Natural killer cell (primary cell): Measurements from ENCODE around the gene SLC66A1. TPM values are rescaled to one million over a fixed set of nuclear protein-coding genes. Genes with fewer than 3 reads are reported as not detected.

Source experiments
- ATAC-seq, 3 donors: fragments of 150-1000 bp in 2 of 3; fragments of 200-7000 bp in 1 of 3; cut with Tn5 transposase; 1 replicate in 1 of 3; 2 replicates in 2 of 3; pipeline ENCODE4 v1.10.0; 2021; ENCODE audit warnings: mild to moderate bottlenecking in 2 of 3, moderate library complexity in 2 of 3
- DNase-seq, 2 donors: peaks; one replicate each; pipeline versions ENCODE4 v3.0.0 to v3.0.0-alpha.2; 2013 to 2021; ENCODE audit warnings: mixed read lengths in 1 of 2
- H3K27ac ChIP-seq: one replicate; pipeline ENCODE4 v1.5.1; 2013; ENCODE audit warnings: mild to moderate bottlenecking, low read length
- H3K27me3 ChIP-seq: one replicate; pipeline ENCODE4 v1.6.1; 2013; ENCODE audit warnings: low read length; ENCODE audit not compliant: control insufficient read depth, insufficient read depth
- H3K36me3 ChIP-seq: one replicate; pipeline ENCODE4 v1.6.1; 2013; ENCODE audit warnings: low read length; ENCODE audit not compliant: control insufficient read depth, insufficient read depth
- H3K4me1 ChIP-seq: one replicate; pipeline ENCODE4 v1.6.1; 2013; ENCODE audit warnings: low read length; ENCODE audit not compliant: control insufficient read depth, insufficient read depth
- H3K4me3 ChIP-seq: one replicate; pipeline ENCODE4 v1.5.1; 2013; ENCODE audit warnings: low read length
- H3K9me3 ChIP-seq: one replicate; pipeline ENCODE4 v1.6.1; 2013; ENCODE audit warnings: low read length; ENCODE audit not compliant: control insufficient read depth, insufficient read depth
- H3K27ac Mint-ChIP-seq, 2 donors: one replicate each; pipeline ENCODE4 v1.8.0; 2022; ENCODE audit warnings: mild to moderate bottlenecking in 2 of 2, mixed read lengths in 2 of 2, moderate library complexity in 1 of 2
- H3K27me3 Mint-ChIP-seq, 2 donors: one replicate each; pipeline ENCODE4 v1.8.0; 2022; ENCODE audit warnings: low read depth in 2 of 2, mixed read lengths in 2 of 2
- H3K36me3 Mint-ChIP-seq: one replicate; pipeline ENCODE4 v1.8.0; 2022; ENCODE audit warnings: mixed read lengths
- H3K4me1 Mint-ChIP-seq, 2 donors: one replicate each; pipeline ENCODE4 v1.8.0; 2022; ENCODE audit warnings: mixed read lengths in 2 of 2
- H3K4me3 Mint-ChIP-seq: one replicate; pipeline ENCODE4 v1.8.0; 2022; ENCODE audit warnings: mild to moderate bottlenecking, moderate library complexity, mixed read lengths
- H3K9me3 Mint-ChIP-seq, 2 donors: one replicate each; pipeline ENCODE4 v1.8.0; 2022; ENCODE audit warnings: mixed read lengths in 2 of 2
- CTCF ChIP-seq: fragments of 200-600 bp; IDR thresholded peaks from one replicate; pipeline ENCODE4 v1.8.0; 2022; ENCODE audit warnings: antibody characterized with exemption
- WGBS: methylation state at CpG from one replicate; pipeline ENCODE4 v1.1.7; 2013; ENCODE audit warnings: missing lambda C conversion rate; ENCODE audit not compliant: insufficient coverage; 5-methylcytosine and 5-hydroxymethylcytosine counted together
- intact Hi-C: fragments of 100-400 bp; cut with micrococcal nuclease; formaldehyde crosslinking; loops from one replicate; pipeline ENCODE4 v1.14.2; 2022
- total RNA-seq, 4 donors: library from RNA; stranded (reverse); fragments of 120-200 nt in 1 of 4; gene quantifications; one replicate each; pipeline versions ENCODE4 v1.2.3 to v1.2.4, GENCODE V29; 2013 to 2022

SLC66A1 gene
- total RNA-seq, 3 donors from 2014 or later (not counting 1 experiment from before 2014, with no cell fraction given): 5.8 to 8.5 (median 7.6) TPM

- Mint-ChIP-seq H3K27me3 (no peaks in the 10 kb centered on the region), H3K4me3 (no peak overlapping the region), H3K9me3 (no peaks in the 10 kb centered on the region), H3K4me1 (peaks cover 0 to 5% of the 10 kb centered on the region in 2 donors), H3K27ac (no peak overlapping the region), H3K36me3 (no peaks in the 10 kb centered on the region)
- Histone ChIP-seq H3K4me3 (no peak overlapping the region), H3K9me3 (no peaks in the 10 kb centered on the region), H3K4me1 (no peaks in the 10 kb centered on the region), H3K27me3 (no peaks in the 10 kb centered on the region), H3K27ac (no peak overlapping the region), H3K36me3 (peaks cover 21% of the 10 kb centered on the region)
- no peak for ATAC-seq
- WGBS: 93% methylated on average over 13 of the region's 16 CpGs
- TF ChIP-seq CTCF: no peak
- intact Hi-C loops: no loop called here
- DNase-seq: no peak
These were observed 15.2 kb downstream of the SLC66A1 start for GRCh38 chr1:19327301-19327700.

DNA sequence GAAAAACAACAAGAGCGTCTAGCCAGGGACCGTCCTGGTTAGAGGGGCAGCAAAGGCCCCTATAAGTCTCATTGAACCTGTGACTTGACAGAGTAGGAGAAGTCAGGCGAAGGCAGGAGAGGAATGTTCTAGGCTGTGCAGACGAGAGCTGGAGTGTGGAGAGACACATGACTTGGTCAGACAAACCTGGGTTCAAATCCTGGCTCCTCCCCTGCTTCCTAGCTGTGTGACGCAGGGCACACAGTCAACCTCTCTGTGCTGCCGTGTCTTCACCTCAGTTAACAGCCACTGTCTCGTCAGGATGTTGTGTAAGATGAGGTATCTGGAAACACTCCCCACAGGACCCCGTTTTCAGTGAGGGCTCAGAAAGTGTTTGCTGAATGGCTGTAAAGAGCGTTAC lies 15.6 kb downstream of the SLC66A1 start:
- intact Hi-C loops: no loop called here
- no peak overlapping the region for H3K4me3 ChIP-seq
- H3K27ac ChIP-seq: no peak overlapping the region
- DNase-seq (no peak), ATAC-seq (no peak)
- Mint-ChIP-seq H3K36me3 (no peaks in the 10 kb centered on the region), H3K27me3 (no peaks in the 10 kb centered on the region), H3K4me1 (peaks cover 0 to 5% of the 10 kb centered on the region in 2 donors), H3K9me3 (no peaks in the 10 kb centered on the region), H3K27ac (no peak overlapping the region), H3K4me3 (no peak overlapping the region)
- no peaks in the 10 kb centered on the region for H3K27me3 ChIP-seq
- H3K36me3 ChIP-seq: peaks cover 21% of the 10 kb centered on the region
- no peaks in the 10 kb centered on the region for H3K4me1 ChIP-seq
- no peaks in the 10 kb centered on the region for H3K9me3 ChIP-seq
- 90% methylated on average over 9 of the region's 9 CpGs for WGBS
- no peak for TF ChIP-seq CTCF

GRCh38 chr1:19328486-19328885 lies 16.4 kb downstream of the SLC66A1 start:
- H3K9me3 Mint-ChIP-seq: no peaks in the 10 kb centered on the region
- no peak overlapping the region for H3K4me3 Mint-ChIP-seq
- H3K9me3 ChIP-seq: no peaks in the 10 kb centered on the region
- H3K27me3 Mint-ChIP-seq: no peaks in the 10 kb centered on the region
- no peak overlapping the region for H3K4me3 ChIP-seq
- no peaks in the 10 kb centered on the region for H3K36me3 Mint-ChIP-seq
- 97% methylated on average over 18 of the region's 18 CpGs for WGBS
- intact Hi-C loops: no loop called here
- peaks cover 21% of the 10 kb centered on the region for H3K36me3 ChIP-seq
- no peak overlapping the region for H3K27ac Mint-ChIP-seq
- H3K27me3 ChIP-seq: no peaks in the 10 kb centered on the region
- H3K4me1 Mint-ChIP-seq: peaks cover 0 to 5% of the 10 kb centered on the region in 2 donors
- TF ChIP-seq CTCF: no peak
- no peak overlapping the region for H3K27ac ChIP-seq
- no peaks in the 10 kb centered on the region for H3K4me1 ChIP-seq
- ATAC-seq (no peak), DNase-seq (no peak)

GRCh38 chr1:19329188-19329587 lies 17.1 kb downstream of the SLC66A1 start:
- intact Hi-C loops: no loop called here
- Mint-ChIP-seq H3K4me1 (peaks cover 0 to 5% of the 10 kb centered on the region in 2 donors), H3K36me3 (no peaks in the 10 kb centered on the region), H3K27ac (no peak overlapping the region), H3K9me3 (no peaks in the 10 kb centered on the region), H3K27me3 (no peaks in the 10 kb centered on the region), H3K4me3 (no peak overlapping the region)
- TF ChIP-seq CTCF: no peak
- no peaks in the 10 kb centered on the region for H3K27me3 ChIP-seq
- H3K9me3 ChIP-seq: no peaks in the 10 kb centered on the region
- no peak for ATAC-seq
- H3K36me3 ChIP-seq: peaks cover 19% of the 10 kb centered on the region
- H3K4me1 ChIP-seq: no peaks in the 10 kb centered on the region
- no peak overlapping the region for H3K4me3 ChIP-seq
- no peak for DNase-seq
- 95% methylated on average over 13 of the region's 13 CpGs for WGBS
- H3K27ac ChIP-seq: no peak overlapping the region
